Left ventricle myocardium inferior (tissue), 1 donor: Measurements from ENCODE around the gene PLEKHA8. TPM values are rescaled to one million over a fixed set of nuclear protein-coding genes. Genes with fewer than 3 reads are reported as not detected.

Source experiments
- DNase-seq: peaks from one replicate; pipeline ENCODE4 v3.0.0-alpha.2; 2020
- H3K27ac ChIP-seq: fragments of 200-600 bp; replicated peaks from 2 replicates; pipeline ENCODE4 v1.8.0; 2021
- H3K27me3 ChIP-seq: fragments of 200-600 bp; 2 replicates; pipeline ENCODE4 v1.8.0; 2021; ENCODE audit warnings: low read depth
- H3K36me3 ChIP-seq: fragments of 200-600 bp; 2 replicates; pipeline ENCODE4 v1.8.0; 2021
- H3K4me1 ChIP-seq: fragments of 200-600 bp; 2 replicates; pipeline ENCODE4 v1.8.0; 2021
- H3K4me3 ChIP-seq: fragments of 200-600 bp; 2 replicates; pipeline ENCODE4 v1.8.0; 2021; ENCODE audit warnings: mild to moderate bottlenecking, moderate library complexity
- H3K9me3 ChIP-seq: fragments of 200-600 bp; replicated peaks from 2 replicates; pipeline ENCODE4 v1.8.0; 2021
- intact Hi-C: fragments of 100-400 bp; cut with micrococcal nuclease; formaldehyde crosslinking; loops from one replicate; pipeline ENCODE4 v1.11.0; 2022
- total RNA-seq: library from RNA; stranded (reverse); fragmentation: NEBNext Ultra II Directional; extraction: Animal tissue kit (Norgen Biotek cat#: 25700); gene quantifications from one replicate; pipeline ENCODE4 v1.2.1, GENCODE V29; 2021
- TF ChIP-seq, protein P1 (sequence below): fragments of 200-600 bp; IDR thresholded peaks from 2 replicates; pipeline ENCODE4 v1.8.0; 2021; ENCODE audit warnings: antibody characterized with exemption, mild to moderate bottlenecking, borderline replicate concordance
- donor health status: DM: no; HTN: yes; CAD: no; lungs with severe emphysema.

PLEKHA8 gene
- total RNA-seq, 1 donor from 2014 or later = 3.3 TPM

DNA sequence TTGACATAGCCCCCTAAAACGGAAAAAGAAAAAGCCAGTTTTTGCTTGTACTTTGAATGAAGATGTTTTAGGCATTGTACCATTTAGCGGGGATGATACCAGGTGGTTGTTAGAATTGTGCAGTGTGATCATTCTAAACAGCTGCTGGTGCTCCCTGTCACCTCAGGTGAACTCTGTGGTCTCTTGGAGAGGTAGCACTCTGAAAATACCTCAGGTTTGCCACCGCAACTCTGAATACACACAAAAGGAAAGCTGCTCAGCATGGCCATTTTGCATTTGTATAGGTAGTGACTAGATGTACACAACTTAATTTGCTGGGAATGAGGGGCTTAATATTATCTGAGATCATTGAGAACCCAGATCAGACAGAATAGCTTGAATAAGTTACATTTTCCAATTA lies 52.6 kb downstream of the PLEKHA8 start:
- TF ChIP-seq, protein P1, sequence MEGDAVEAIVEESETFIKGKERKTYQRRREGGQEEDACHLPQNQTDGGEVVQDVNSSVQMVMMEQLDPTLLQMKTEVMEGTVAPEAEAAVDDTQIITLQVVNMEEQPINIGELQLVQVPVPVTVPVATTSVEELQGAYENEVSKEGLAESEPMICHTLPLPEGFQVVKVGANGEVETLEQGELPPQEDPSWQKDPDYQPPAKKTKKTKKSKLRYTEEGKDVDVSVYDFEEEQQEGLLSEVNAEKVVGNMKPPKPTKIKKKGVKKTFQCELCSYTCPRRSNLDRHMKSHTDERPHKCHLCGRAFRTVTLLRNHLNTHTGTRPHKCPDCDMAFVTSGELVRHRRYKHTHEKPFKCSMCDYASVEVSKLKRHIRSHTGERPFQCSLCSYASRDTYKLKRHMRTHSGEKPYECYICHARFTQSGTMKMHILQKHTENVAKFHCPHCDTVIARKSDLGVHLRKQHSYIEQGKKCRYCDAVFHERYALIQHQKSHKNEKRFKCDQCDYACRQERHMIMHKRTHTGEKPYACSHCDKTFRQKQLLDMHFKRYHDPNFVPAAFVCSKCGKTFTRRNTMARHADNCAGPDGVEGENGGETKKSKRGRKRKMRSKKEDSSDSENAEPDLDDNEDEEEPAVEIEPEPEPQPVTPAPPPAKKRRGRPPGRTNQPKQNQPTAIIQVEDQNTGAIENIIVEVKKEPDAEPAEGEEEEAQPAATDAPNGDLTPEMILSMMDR = no peak
- H3K27ac ChIP-seq = no peak overlapping the region
- no peaks in the 10 kb centered on the region for H3K4me1 ChIP-seq
- no peaks in the 10 kb centered on the region for H3K27me3 ChIP-seq
- H3K9me3 ChIP-seq = no peaks in the 10 kb centered on the region
- peaks cover 36% of the 10 kb centered on the region for H3K36me3 ChIP-seq
- intact Hi-C loops = no loop called here
- DNase-seq = no peak
- H3K4me3 ChIP-seq = no peak overlapping the region

DNA sequence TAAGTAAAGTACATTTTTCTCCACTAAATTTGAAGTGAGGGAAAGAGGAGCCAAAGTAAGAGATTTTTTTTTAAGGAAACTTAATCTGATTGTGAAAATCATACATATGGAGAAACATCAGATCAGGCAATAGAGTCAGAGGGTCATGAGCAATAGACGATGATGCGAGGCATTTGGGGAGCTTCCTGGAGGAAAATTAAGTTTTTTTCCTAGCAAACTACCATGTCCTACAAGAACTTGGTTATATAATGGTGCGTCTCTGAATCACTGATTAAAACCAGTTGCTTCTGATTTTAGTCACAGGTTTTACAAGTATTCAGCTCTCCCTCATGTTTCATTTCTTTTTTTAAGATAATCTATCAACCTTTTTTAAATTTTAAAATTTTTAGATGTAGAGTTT lies 54.5 kb downstream of the PLEKHA8 start:
- Histone ChIP-seq H3K9me3 (no peaks in the 10 kb centered on the region), H3K27ac (no peak overlapping the region), H3K27me3 (no peaks in the 10 kb centered on the region), H3K4me3 (no peak overlapping the region), H3K4me1 (no peaks in the 10 kb centered on the region), H3K36me3 (peaks cover 36% of the 10 kb centered on the region)
- intact Hi-C loops = no loop called here
- TF ChIP-seq, protein P1 = no peak
- DNase-seq = no peak

DNA sequence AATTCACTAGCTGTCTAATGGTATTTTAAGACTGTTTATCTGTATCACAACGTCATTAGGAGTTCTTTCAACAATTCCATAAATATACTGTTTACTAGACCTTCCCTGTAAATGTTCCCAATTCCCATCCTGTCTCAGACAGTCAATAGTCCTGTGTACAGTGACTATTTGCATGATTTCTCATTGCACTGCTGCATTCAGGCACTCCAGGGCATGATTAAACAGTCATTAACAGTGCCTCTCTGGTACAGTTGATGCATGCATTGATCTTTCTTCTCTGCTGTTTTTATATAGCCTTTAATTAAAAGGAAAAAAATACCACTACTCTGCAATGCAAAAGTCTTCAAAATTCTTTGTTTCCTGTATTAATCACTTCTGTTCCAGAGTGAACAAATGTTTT lies 55.1 kb downstream of the PLEKHA8 start:
- H3K4me3 ChIP-seq = no peak overlapping the region
- no peaks in the 10 kb centered on the region for H3K4me1 ChIP-seq
- intact Hi-C loops = no loop called here
- no peaks in the 10 kb centered on the region for H3K27me3 ChIP-seq
- no peak overlapping the region for H3K27ac ChIP-seq
- no peaks in the 10 kb centered on the region for H3K9me3 ChIP-seq
- H3K36me3 ChIP-seq = peaks cover 36% of the 10 kb centered on the region
- TF ChIP-seq, protein P1 = no peak
- no peak for DNase-seq

DNA sequence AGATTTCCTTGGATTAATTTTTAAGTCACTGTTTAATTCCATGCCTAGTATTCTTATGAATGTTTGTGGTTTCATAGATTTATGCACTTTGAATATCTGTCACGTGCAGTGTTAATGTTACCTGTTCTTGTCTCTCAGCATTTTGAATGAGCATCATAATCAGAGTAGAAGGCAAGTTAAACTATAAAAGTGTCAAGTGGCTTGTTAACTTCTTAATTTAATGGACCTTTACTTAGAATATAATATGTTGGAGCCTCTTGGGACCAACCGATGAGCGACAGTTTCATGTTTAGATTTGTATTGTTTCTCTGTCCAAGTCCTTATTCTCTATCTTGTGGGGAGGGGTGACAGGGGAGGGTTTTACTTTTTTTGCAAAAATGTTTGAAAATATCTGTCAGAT lies 56.0 kb downstream of the PLEKHA8 start:
- no peaks in the 10 kb centered on the region for H3K4me1 ChIP-seq
- H3K9me3 ChIP-seq = no peaks in the 10 kb centered on the region
- intact Hi-C loops = no loop called here
- H3K4me3 ChIP-seq = no peak overlapping the region
- no peak for DNase-seq
- no peaks in the 10 kb centered on the region for H3K27me3 ChIP-seq
- TF ChIP-seq, protein P1 = no peak
- no peak overlapping the region for H3K27ac ChIP-seq
- peaks cover 27% of the 10 kb centered on the region for H3K36me3 ChIP-seq

DNA sequence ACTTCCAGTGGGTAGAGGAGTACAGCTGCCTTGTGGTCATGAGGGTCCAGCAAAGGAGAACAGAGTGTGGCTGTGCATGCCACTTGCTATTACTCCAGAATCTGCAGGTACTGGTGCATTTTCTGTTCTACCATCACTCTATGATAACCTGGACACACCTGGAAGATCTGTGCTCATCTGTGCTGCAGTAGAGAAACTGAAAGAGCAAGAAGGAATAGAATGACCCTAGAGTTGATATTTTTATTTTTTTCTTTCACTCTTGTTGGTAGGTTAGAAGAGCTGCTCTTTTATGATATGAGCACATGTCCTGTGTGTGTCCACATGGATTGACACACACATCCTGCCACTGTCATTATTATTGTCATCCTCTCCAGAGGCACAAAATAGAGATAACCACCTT lies 58.3 kb downstream of the PLEKHA8 start:
- Histone ChIP-seq H3K27ac (no peak overlapping the region), H3K36me3 (peaks cover 5% of the 10 kb centered on the region), H3K4me3 (no peak overlapping the region), H3K27me3 (no peaks in the 10 kb centered on the region), H3K9me3 (no peaks in the 10 kb centered on the region), H3K4me1 (no peaks in the 10 kb centered on the region)
- TF ChIP-seq, protein P1 = no peak
- no peak for DNase-seq
- intact Hi-C loops = no loop called here

DNA sequence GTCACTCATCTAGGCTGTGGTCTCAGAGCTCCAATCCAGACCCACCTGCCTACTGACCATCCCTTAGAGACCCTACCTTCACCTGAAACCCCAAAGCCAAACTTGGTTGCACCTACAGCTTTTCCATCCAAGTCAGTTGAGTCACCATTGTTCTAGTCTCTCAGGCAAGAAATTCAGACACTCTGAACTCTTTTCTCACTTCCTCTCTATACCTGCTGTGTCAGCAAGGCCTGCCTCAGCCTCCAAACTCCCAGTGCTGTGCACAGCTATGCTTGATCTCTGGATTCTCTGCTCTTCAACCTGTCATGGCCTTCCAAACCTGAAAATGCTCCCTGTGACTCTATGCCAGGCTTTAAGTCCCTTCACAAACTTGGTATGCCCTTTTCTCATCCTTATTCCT lies 59.2 kb downstream of the PLEKHA8 start:
- no peaks in the 10 kb centered on the region for H3K27me3 ChIP-seq
- no peak overlapping the region for H3K27ac ChIP-seq
- intact Hi-C loops = no loop called here
- no peak overlapping the region for H3K4me3 ChIP-seq
- no peaks in the 10 kb centered on the region for H3K9me3 ChIP-seq
- TF ChIP-seq, protein P1 = no peak
- H3K36me3 ChIP-seq = no peaks in the 10 kb centered on the region
- DNase-seq = no peak
- H3K4me1 ChIP-seq = no peaks in the 10 kb centered on the region
